OCI-LY3 (cell line): ENCODE data around the gene LYST.

Experiments used
- EZH2phosphoT487 ChIP-seq: fragments of 200-600 bp; shearing (Covaris generic); IDR thresholded peaks from 2 replicates; pipeline ENCODE4 v1.6.1; 2018; ENCODE audit warnings: antibody characterized with exemption, mixed run types, low read depth
- TF ChIP-seq, protein P1 (sequence below): fragments of 200-600, 300-600 bp; sonication (generic); IDR thresholded peaks from 2 replicates; pipeline ENCODE4 v1.5.1; 2014; ENCODE audit warnings: antibody characterized with exemption, low read length, low read depth

DNA sequence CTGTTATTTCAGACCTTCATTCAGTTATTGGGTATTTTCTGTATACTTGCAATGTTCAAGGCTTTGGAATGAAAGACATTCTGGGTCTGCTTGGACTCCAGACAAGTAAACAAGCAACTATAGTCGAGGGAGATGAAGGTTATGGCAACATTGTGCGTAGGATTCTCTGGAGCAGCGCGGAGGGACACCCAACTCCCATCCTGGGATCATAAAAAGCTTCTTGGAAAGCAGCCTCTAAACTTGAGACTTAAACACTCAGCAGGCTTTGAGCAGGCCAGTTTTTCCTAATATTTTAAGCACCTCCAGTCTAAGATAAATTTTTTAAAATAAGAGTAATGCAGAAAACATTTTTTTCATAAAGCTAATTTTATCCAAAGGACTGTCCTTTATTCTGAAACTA is 7.6 kb upstream of the LYST start:
- TF ChIP-seq, protein P1, sequence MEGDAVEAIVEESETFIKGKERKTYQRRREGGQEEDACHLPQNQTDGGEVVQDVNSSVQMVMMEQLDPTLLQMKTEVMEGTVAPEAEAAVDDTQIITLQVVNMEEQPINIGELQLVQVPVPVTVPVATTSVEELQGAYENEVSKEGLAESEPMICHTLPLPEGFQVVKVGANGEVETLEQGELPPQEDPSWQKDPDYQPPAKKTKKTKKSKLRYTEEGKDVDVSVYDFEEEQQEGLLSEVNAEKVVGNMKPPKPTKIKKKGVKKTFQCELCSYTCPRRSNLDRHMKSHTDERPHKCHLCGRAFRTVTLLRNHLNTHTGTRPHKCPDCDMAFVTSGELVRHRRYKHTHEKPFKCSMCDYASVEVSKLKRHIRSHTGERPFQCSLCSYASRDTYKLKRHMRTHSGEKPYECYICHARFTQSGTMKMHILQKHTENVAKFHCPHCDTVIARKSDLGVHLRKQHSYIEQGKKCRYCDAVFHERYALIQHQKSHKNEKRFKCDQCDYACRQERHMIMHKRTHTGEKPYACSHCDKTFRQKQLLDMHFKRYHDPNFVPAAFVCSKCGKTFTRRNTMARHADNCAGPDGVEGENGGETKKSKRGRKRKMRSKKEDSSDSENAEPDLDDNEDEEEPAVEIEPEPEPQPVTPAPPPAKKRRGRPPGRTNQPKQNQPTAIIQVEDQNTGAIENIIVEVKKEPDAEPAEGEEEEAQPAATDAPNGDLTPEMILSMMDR, result no peak
- TF ChIP-seq EZH2phosphoT487, result no peak
